GM18505 (cell line): Measurements from ENCODE around the gene DSC2.
"Not testable (repeated sequence)": the region's sequence is repeated elsewhere in the genome, so short reads cannot be mapped to it uniquely, and the experiment has no call there.

ENCODE experiments used
- ATAC-seq: cut with Tn5 transposase; IDR thresholded peaks from one replicate; pipeline ENCODE4 v1.9.1; 2021; ENCODE audit not compliant: unreplicated experiment
- POLR2A ChIP-seq: IDR thresholded peaks from 4 replicates; pipeline ENCODE4 v1.6.1; 2011; ENCODE audit warnings: borderline replicate concordance; ENCODE audit not compliant: insufficient read depth, insufficient read length; ENCODE audit errors: extremely low read depth

Gene DSC2

DNA sequence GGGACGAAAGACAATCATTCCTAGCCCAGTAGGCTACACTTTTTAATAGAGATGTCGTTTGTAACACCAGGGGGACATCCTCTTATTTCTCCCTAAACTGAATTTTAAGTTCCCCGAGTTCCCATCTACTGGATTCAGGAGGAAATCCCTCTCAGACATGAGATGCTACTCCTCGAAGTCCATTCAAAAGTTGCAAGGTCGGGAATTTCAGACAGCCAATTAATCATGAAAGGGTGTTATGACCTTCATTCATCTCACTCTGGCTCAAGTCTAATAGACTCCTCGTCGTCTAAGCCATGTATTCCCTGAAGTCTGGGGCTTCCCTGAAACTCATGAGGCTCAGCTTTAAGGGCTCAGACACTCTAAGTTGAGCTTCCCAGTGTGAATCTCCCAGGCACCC, 58.5 kb downstream of the DSC2 start:
- no peak for TF ChIP-seq POLR2A
- ATAC-seq: no peak

- ATAC-seq: no peak
- TF ChIP-seq POLR2A: no peak
These were observed 59.6 kb downstream of the DSC2 start, which contains the start of gene DSC3 for GRCh38 chr18:31042406-31043181. Gene DSC3, minus strand, starts transcription at chr18:31042742. Its CDS starts 82 bp downstream, at chr18:31042660.

- TF ChIP-seq POLR2A: no peak
- ATAC-seq: no peak
These were observed 60.2 kb downstream of the DSC2 start for GRCh38 chr18:31042084-31042405.

GRCh38 chr18:31041271-31042083, 60.7 kb downstream of the DSC2 start:
- no peak for ATAC-seq

DNA sequence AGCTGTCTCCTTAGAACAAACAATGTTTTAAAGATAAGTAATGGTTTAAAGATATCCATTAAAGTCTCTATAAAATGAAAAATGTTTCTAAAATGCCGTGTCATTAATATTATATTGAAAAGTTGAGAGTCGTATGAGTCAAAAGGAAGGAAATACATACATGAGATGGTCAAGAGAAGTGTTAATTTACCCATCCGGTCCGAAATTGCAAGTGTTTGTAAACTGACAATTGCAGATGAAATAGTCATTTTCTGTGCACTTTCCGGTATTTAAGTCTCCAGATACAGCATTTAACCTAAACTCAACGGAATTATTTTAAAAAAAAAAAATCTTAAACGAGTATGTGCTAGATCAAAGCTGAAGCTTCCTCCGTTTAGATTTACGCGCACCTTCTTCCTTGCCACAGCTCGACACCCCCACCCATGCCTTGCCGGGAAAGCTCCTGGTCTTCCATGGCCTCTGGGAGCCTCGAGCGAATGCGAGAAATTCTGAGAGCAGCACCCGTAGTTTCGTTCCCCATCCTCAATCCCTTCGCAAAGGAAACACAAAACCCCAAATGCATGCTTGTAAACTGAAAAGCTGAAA, 61.4 kb downstream of the DSC2 start:
- no peak for ATAC-seq
- no peak for TF ChIP-seq POLR2A

More at GRCh38 chr18:31041271-31042083, 60.7 kb downstream of the DSC2 start:
- TF ChIP-seq POLR2A: no peak

DNA sequence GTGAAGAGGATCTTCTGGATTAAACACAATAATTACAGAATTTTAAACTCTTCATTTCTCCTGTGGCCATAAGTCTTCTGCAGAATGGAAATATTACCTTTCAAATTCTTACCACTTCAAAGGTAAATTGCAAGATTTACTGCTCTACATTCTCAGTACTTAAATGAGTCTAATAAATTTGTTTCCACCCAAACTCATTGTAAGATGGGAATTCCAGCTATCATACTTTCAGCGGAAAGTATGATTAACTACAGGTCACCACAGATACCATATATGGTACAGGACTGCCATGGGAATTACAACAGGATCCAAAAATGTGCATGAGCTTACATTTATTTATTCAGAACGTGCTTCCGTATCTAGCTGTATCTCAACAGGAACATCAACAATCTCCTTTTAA, 62.8 kb downstream of the DSC2 start:
- ATAC-seq: no peak
- no peak for TF ChIP-seq POLR2A

- ATAC-seq: not testable (repeated sequence)
These were observed 64.5 kb downstream of the DSC2 start for GRCh38 chr18:31037686-31038085.

DNA sequence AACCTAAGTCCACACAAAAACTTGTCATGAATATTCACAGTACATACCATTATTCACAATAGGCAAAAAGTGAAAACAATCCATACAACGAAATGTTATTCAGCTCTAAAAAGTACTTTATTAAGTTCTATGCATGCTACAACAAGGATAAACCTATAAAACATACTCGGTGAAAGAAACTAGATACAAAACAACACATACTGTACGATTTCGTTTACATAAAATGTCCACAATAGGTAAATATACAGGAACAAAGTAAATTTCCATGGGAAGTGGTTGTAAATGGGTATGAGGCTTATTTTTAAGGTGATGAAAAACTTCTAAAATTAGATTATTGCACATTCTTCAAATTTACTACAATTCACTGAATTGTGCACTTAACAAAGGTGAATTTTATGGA, 67.7 kb downstream of the DSC2 start:
- ATAC-seq: no peak

GRCh38 chr18:31030574-31031278, 71.5 kb downstream of the DSC2 start:
- no peak for TF ChIP-seq POLR2A
- no peak for ATAC-seq

More for the DNA sequence above, 67.7 kb downstream of the DSC2 start:
- no peak for TF ChIP-seq POLR2A

- no peak for TF ChIP-seq POLR2A
- no peak for ATAC-seq
These were observed 86.3 kb downstream of the DSC2 start for GRCh38 chr18:31015715-31016434.

GRCh38 chr18:31011455-31011854, 90.8 kb downstream of the DSC2 start:
- not testable (repeated sequence) for ATAC-seq

DNA sequence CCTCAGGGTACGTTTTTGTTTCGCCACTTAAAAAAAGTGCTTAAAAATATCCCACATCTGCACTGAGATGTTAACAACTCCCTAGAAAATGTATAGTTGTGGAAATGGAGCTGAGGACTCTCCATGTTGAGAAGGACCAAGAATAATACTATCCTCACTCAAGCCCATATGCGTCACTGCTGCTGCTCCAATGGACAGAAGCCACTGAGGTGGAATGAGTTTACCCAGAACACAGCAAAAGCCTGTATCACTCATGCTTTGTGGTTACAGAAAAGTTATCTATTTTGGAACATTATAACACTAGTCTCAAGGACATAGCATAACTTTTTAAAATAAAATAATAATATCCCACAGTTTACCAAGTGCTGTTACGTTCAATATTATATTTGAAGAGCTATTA, 91.6 kb downstream of the DSC2 start:
- no peak for TF ChIP-seq POLR2A
- no peak for ATAC-seq
